Measurements from ENCODE around the gene IFIT3. TPM values are rescaled to one million over a fixed set of nuclear protein-coding genes. Genes with fewer than 3 reads are reported as not detected.

IFIT3 gene, protein sequence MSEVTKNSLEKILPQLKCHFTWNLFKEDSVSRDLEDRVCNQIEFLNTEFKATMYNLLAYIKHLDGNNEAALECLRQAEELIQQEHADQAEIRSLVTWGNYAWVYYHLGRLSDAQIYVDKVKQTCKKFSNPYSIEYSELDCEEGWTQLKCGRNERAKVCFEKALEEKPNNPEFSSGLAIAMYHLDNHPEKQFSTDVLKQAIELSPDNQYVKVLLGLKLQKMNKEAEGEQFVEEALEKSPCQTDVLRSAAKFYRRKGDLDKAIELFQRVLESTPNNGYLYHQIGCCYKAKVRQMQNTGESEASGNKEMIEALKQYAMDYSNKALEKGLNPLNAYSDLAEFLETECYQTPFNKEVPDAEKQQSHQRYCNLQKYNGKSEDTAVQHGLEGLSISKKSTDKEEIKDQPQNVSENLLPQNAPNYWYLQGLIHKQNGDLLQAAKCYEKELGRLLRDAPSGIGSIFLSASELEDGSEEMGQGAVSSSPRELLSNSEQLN
- total RNA-seq (2014; rRNA removed; shearing (Covaris generic)) (0.26 and 0.35 TPM in 2 replicates), total RNA-seq (2022) (0.17 and 0.39 TPM in 2 replicates), Bru-seq, nascent RNA (percentile 28 among the genes with signal in this experiment), BruChase-seq, experiment 1, labeled RNA remaining after a 6-hour chase (percentile 20 among the genes with signal in this experiment), BruChase-seq, experiment 2, labeled RNA remaining after a 2-hour chase (percentile 27 among the genes with signal in this experiment)
- long read RNA-seq = 0 reads

DNA sequence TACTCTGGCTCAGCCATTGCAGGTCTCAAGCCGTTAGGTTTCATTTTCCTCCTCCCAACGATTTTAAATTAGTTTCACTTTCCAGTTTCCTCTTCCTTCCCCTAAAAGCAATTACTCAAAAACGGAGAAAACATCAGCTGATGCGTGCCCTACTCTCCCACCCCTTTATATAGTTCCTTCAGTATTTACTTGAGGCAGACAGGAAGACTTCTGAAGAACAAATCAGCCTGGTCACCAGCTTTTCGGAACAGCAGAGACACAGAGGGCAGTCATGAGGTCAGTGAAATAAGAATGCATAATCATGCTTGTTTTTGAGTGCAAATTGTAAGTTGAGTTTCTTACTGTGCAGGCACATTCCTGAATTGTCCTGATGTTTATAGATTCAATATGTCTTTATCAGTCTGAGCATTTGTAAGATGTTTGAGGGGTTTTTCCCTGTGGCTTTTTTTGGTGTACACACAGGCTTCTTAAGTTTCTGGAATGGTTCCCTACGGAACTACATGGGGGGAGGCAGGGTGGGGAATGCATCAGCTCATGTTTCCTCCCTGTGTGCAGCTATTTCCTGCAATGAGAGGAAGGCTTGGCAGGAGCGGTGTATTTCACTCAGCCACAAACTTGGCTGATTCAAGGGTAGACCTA is at the start of gene IFIT3:
IFIT3 (plus strand) TSS at position 195 of the 639 bp plus-strand sequence; CDS start at position 272, 77 bp downstream.
- TF ChIP-seq, protein P1, sequence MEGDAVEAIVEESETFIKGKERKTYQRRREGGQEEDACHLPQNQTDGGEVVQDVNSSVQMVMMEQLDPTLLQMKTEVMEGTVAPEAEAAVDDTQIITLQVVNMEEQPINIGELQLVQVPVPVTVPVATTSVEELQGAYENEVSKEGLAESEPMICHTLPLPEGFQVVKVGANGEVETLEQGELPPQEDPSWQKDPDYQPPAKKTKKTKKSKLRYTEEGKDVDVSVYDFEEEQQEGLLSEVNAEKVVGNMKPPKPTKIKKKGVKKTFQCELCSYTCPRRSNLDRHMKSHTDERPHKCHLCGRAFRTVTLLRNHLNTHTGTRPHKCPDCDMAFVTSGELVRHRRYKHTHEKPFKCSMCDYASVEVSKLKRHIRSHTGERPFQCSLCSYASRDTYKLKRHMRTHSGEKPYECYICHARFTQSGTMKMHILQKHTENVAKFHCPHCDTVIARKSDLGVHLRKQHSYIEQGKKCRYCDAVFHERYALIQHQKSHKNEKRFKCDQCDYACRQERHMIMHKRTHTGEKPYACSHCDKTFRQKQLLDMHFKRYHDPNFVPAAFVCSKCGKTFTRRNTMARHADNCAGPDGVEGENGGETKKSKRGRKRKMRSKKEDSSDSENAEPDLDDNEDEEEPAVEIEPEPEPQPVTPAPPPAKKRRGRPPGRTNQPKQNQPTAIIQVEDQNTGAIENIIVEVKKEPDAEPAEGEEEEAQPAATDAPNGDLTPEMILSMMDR (conservative IDR thresholded peaks at IDR 0.05; ENCODE audit: low read length) = no peak
- TF ChIP-seq EZH2phosphoT487 (IDR thresholded peaks at IDR 0.05; ENCODE audit: borderline replicate concordance, low read depth, low read length) = no peak
- POLR2A ChIA-PET = no interaction called here
- H3K36me3 ChIP-seq (ENCODE audit: insufficient read depth, low read length) = no peaks in the 10 kb centered on the region
- H3K79me2 ChIP-seq (ENCODE audit: insufficient read depth, low read depth, low read length) = no peaks in the 10 kb centered on the region
- no peak within 1 kb of the TSS for H3K27ac ChIP-seq (ENCODE audit: low read depth, low read length, poor library complexity, severe bottlenecking)
- H3K4me2 ChIP-seq (ENCODE audit: low read length) = 0 out of 2 replicates have a peak within 1 kb of the TSS, but pooled peaks have one; percentile 4
- no peak within 1 kb of the TSS for H3K4me3 ChIP-seq (ENCODE audit: low read depth, low read length, poor library complexity, severe bottlenecking)
- H3K4me1 ChIP-seq (ENCODE audit: insufficient read depth, low read length, poor library complexity, severe bottlenecking) = peaks cover 11% of the 10 kb centered on the region
- intact Hi-C loops (cut with micrococcal nuclease; ENCODE audit: unreplicated experiment) = no loop called here
- CTCF ChIA-PET (ENCODE audit: unreplicated experiment) = no interaction called here
- no peaks in the 10 kb centered on the region for H3K9me3 ChIP-seq (ENCODE audit: low read length)
- no TSS peak for BruUV-seq (replicated peaks)
- no peaks in the 10 kb centered on the region for H4K20me1 ChIP-seq (ENCODE audit: insufficient read depth, low read length)
- DNase-seq (ENCODE audit: low spot score) = no peak
- H2AFZ ChIP-seq (ENCODE audit: low read length) = peak within 1 kb of the TSS; percentile 28; the same call in 1 of the 2 replicates
- no peaks in the 10 kb centered on the region for H3K9me2 ChIP-seq (ENCODE audit: insufficient read depth, low read length)

DNA sequence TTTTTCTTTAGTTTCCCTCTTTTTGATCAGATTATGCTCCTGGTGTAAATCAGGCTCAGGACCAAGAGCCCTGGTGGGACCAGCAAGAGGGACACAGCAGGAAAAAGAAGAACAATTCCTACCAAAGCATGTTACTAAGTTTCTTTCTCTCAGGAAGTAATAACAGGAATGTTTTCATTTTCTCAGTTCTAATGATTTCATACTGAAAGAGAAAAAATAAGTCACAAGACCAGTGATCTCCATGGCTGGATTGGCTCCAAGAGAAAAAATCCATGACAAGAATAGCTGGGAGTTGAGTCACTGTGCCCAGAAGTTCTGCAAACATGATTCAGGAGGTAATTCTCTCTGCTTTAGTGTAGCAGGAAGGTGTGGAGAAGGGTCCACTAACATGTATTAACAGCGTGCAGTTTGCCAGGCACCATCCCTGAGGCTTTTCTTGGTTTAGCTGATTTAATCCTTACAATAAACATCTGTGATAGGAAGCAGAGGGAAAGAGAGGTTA is 49.7 kb upstream of the IFIT3 start:
- ChIA-PET CTCF (ENCODE audit: unreplicated experiment) (no interaction called here), POLR2A (no interaction called here)
- Histone ChIP-seq H3K4me2 (ENCODE audit: low read length) (no peak overlapping the region), H2AFZ (ENCODE audit: low read length) (no peak overlapping the region), H4K20me1 (ENCODE audit: insufficient read depth, low read length) (no peaks in the 10 kb centered on the region), H3K4me3 (ENCODE audit: low read depth, low read length, poor library complexity, severe bottlenecking) (no peak overlapping the region), H3K4me1 (ENCODE audit: insufficient read depth, low read length, poor library complexity, severe bottlenecking) (no peaks in the 10 kb centered on the region), H3K9me3 (ENCODE audit: low read length) (no peaks in the 10 kb centered on the region), H3K36me3 (ENCODE audit: insufficient read depth, low read length) (no peaks in the 10 kb centered on the region), H3K27ac (ENCODE audit: low read depth, low read length, poor library complexity, severe bottlenecking) (no peak overlapping the region), H3K9me2 (ENCODE audit: insufficient read depth, low read length) (no peaks in the 10 kb centered on the region), H3K79me2 (ENCODE audit: insufficient read depth, low read depth, low read length) (no peaks in the 10 kb centered on the region)
- TF ChIP-seq, protein P1 (conservative IDR thresholded peaks at IDR 0.05; ENCODE audit: low read length) = no peak
- TF ChIP-seq EZH2phosphoT487 (IDR thresholded peaks at IDR 0.05; ENCODE audit: borderline replicate concordance, low read depth, low read length) = no peak
- intact Hi-C loops (cut with micrococcal nuclease; ENCODE audit: unreplicated experiment) = no loop called here
- DNase-seq (ENCODE audit: low spot score) = no peak
- BruUV-seq (replicated peaks) = no TSS peak
